ENCODE measurements around the gene FAM83G. TPM values are rescaled to one million over a fixed set of nuclear protein-coding genes. Genes with fewer than 3 reads are reported as not detected.
A peak's percentile ranks its signal among the peaks of the same experiment; 100 is the strongest.

Gene FAM83G
- total RNA-seq, 2 donors from 2014 or later, result 24.4 to 24.8 TPM

DNA sequence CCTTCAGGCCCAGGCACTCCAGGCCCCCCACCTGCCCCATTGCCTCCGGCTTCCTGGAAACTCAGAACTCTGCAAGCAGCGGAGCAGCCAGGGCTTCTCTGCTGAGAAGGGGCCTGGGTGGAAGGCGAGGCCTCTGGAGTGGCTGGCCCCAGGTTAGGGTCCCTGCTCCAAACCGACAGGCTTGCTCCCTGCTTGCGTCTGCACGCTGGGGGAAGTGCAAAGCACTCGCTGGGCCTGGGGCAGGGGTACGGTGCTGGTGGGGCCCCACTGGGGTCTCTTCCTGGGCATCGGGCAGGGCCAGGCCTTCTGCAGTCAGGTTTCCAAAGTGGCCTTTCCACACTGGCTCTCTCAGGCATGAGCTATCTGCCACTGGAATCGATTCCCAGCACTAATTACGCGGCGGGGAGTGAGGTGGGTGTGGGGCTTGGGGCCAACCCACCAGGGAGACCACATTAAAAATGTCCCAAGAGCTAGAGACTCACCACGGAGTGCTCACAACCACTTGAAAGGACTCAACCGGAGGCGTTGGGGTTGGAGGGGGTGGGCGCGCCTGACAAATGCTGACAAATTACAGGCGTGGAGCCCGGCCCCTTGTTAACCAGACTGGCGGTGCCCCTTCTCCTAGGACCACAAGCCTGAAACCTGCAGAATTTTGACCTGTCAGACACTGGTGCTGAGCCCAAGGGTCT is 17.9 kb downstream of the FAM83G start:
- intact Hi-C loops (cut with DNase I), result no loop called here
- Histone ChIP-seq H3K9ac (ENCODE audit: low read depth in 2 of 2, low read length in 2 of 2) (no peak overlapping the region), H3K4me1 (peaks cover 12% of the 10 kb centered on the region), H3K27ac (no peak overlapping the region), H3K27me3 (no peaks in the 10 kb centered on the region), H3K4me3 (no peak overlapping the region), H3K9me3 (no peaks in the 10 kb centered on the region), H3K36me3 (peaks cover 6% of the 10 kb centered on the region)
- TF ChIP-seq, protein P1, sequence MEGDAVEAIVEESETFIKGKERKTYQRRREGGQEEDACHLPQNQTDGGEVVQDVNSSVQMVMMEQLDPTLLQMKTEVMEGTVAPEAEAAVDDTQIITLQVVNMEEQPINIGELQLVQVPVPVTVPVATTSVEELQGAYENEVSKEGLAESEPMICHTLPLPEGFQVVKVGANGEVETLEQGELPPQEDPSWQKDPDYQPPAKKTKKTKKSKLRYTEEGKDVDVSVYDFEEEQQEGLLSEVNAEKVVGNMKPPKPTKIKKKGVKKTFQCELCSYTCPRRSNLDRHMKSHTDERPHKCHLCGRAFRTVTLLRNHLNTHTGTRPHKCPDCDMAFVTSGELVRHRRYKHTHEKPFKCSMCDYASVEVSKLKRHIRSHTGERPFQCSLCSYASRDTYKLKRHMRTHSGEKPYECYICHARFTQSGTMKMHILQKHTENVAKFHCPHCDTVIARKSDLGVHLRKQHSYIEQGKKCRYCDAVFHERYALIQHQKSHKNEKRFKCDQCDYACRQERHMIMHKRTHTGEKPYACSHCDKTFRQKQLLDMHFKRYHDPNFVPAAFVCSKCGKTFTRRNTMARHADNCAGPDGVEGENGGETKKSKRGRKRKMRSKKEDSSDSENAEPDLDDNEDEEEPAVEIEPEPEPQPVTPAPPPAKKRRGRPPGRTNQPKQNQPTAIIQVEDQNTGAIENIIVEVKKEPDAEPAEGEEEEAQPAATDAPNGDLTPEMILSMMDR (IDR thresholded peaks at IDR 0.05), result no peak
- no peak for DNase-seq

DNA sequence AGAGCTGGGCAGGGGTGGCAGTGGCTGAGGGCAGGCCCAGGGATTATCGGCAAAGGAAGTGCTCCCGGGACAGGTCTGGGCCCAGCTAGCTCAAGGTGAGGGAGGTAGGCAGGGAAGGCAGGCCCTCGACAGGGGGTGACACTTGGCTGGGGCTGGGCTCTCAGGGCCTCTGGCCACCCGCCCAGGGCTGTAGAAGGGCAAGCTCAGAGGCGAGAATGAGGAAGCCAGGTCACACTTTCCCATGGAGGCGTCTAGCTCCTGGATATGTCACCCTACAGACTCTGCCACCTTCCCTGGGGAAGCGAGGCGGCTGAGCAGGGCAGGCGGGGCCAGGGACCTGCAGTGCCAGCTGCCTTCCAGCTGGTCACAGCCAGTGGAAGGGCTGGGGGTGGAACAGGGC is 19.1 kb downstream of the FAM83G start:
- no peaks in the 10 kb centered on the region for H3K27me3 ChIP-seq
- no peak for DNase-seq
- intact Hi-C loops (cut with DNase I), result no loop called here
- H3K27ac ChIP-seq, result no peak overlapping the region
- no peaks in the 10 kb centered on the region for H3K9me3 ChIP-seq
- no peak overlapping the region for H3K4me3 ChIP-seq
- TF ChIP-seq, protein P1 (IDR thresholded peaks at IDR 0.05), result no peak
- H3K9ac ChIP-seq (ENCODE audit: low read depth in 2 of 2, low read length in 2 of 2), result peak overlapping the region in 1 of 2 donors; percentile 52
- H3K4me1 ChIP-seq, result peaks cover 20% of the 10 kb centered on the region
- peaks cover 6% of the 10 kb centered on the region for H3K36me3 ChIP-seq

DNA sequence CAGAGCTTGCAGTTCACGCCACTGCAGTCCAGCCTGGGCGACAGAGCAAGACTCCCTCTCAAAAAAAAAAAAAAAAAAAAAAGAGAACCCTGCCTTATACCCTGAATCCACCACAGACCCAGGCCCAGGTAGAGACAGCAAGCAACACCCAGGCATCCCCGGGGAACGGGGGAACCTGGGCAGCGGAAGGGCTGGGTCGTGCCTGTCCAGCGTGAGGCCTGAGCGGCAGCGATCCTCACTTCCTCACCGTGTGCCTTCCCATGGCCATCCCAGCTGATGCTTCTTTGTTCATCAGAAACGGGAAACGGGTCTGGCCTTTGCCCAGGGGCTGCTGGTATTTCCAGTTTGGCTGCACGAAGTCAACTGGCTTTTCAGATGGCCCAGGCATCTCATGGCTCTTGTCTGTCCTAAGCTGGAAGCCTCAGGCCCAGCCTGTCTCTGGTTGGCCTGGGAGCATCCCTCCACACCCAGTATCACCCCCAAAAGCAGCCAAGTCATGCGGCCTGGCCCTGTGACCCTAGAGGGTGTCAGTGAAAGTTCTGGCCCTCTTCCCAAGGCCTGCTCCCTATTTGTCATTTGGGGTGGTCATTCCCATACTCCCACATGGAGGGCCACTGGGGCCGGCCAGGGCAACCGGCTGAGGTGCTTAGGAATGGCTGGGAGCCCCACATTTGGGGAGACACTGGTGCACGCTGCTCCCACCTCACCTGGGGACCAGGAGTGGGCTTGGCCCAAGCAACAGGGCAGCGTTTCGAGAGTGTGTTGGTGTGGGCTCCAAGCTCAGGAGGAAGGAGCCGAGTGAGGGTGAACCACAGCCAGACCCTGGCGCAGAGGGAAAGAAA is 20.1 kb downstream of the FAM83G start:
- Histone ChIP-seq H3K4me1 (peaks cover 23% of the 10 kb centered on the region), H3K9me3 (no peaks in the 10 kb centered on the region), H3K4me3 (no peak overlapping the region), H3K27ac (no peak overlapping the region), H3K36me3 (peaks cover 6% of the 10 kb centered on the region), H3K27me3 (no peaks in the 10 kb centered on the region), H3K9ac (ENCODE audit: low read depth in 2 of 2, low read length in 2 of 2) (no peak overlapping the region)
- intact Hi-C loops (cut with DNase I), result no loop called here
- no peak for DNase-seq
- TF ChIP-seq, protein P1 (IDR thresholded peaks at IDR 0.05), result no peak

DNA sequence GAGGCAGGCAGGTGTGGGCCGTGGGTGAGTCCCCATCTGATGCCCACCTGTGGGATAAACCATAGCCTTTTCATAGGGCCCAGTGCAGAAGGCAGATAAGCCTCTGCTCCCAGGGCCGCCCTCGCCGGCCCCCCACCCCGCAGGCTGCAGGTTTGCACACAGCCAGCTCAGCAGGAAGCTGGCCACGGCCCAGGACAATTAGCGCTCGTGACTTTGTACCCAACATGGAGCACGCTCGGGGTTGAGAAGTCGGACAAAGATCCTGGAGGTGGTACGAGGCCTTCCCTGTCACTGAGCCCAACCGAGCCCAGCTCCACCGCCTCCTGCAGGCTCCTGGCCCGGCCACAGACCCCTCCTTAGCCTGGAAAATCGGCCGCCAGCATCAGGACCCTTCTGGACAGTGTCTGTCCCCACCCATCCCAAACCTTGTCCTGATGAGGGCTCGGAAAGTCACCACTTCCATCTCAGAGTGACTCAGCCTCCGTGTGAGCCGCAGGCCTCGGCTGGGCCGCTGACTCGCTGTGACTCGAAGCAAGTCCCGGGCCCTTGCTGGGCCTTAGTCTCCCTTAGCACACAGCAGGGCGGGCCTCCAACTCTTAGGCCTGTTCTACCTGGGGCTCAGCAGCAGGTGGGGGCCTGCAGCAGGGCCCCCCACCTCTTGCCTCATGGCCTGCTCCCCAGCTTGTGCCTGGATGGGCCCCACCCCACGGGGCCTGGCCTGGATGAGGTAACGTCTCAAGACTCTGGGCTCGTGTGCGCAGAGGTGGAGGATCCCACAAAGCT is 22.7 kb downstream of the FAM83G start:
- Histone ChIP-seq H3K27ac (peak overlapping the region; percentile 89), H3K4me3 (no peak overlapping the region), H3K27me3 (no peaks in the 10 kb centered on the region), H3K4me1 (peaks cover 12% of the 10 kb centered on the region), H3K9ac (ENCODE audit: low read depth in 2 of 2, low read length in 2 of 2) (peak overlapping the region; percentile 51 to 89), H3K36me3 (no peaks in the 10 kb centered on the region), H3K9me3 (no peaks in the 10 kb centered on the region)
- intact Hi-C loops (cut with DNase I), result no loop called here
- DNase-seq, result peak; percentile 94
- TF ChIP-seq, protein P1 (IDR thresholded peaks at IDR 0.05), result no peak

DNA sequence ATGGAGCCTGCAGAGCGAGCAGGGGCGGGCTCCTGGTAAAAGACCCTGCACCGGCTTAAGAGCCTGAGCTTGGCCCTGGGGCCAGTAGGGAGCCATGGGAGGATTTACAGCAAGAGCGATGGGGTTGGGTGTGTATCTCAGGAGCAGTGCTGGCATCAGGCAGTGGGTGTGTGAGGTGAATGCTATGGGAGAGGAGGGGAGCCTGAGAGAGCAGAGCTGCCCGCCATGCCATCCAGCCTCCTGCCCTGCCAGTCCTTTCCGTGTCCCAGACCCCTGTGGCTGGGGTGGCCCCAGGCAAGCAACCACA is 23.3 kb downstream of the FAM83G start:
- no peak for DNase-seq
- Histone ChIP-seq H3K9me3 (no peaks in the 10 kb centered on the region), H3K36me3 (no peaks in the 10 kb centered on the region), H3K27me3 (no peaks in the 10 kb centered on the region), H3K4me3 (no peak overlapping the region), H3K9ac (ENCODE audit: low read depth in 2 of 2, low read length in 2 of 2) (peak overlapping the region; percentile 32 to 89), H3K4me1 (peaks cover 12% of the 10 kb centered on the region), H3K27ac (peak overlapping the region; percentile 89)
- TF ChIP-seq, protein P1 (IDR thresholded peaks at IDR 0.05), result no peak
- intact Hi-C loops (cut with DNase I), result no loop called here
